Glutamatergic neuron (in vitro differentiated cells): ENCODE results near the gene BAIAP2L2. TPM values are rescaled to one million over a fixed set of nuclear protein-coding genes. Genes with fewer than 3 reads are reported as not detected.
A peak's percentile ranks its signal among the peaks of the same experiment; 100 is the strongest.
"Not testable (repeated sequence)": the region's sequence is repeated elsewhere in the genome, so short reads cannot be mapped to it uniquely, and the experiment has no call there.

Source experiments
- DNase-seq: peaks from one replicate; pipeline ENCODE4 v3.0.0; 2022
- H3K27ac Mint-ChIP-seq: one replicate; pipeline ENCODE4 v1.8.0; 2020; ENCODE audit warnings: mild to moderate bottlenecking, mixed read lengths, inconsistent platforms; ENCODE audit not compliant: unreplicated experiment
- H3K27me3 Mint-ChIP-seq: one replicate; pipeline ENCODE4 v1.8.0; 2020; ENCODE audit warnings: mild to moderate bottlenecking, moderate library complexity, mixed read lengths, inconsistent platforms; ENCODE audit not compliant: unreplicated experiment
- H3K36me3 Mint-ChIP-seq: one replicate; pipeline ENCODE4 v1.8.0; 2020; ENCODE audit warnings: mild to moderate bottlenecking, mixed read lengths, inconsistent platforms; ENCODE audit not compliant: unreplicated experiment
- H3K4me1 Mint-ChIP-seq: one replicate; pipeline ENCODE4 v1.8.0; 2020; ENCODE audit warnings: mild to moderate bottlenecking, low read depth, mixed read lengths, inconsistent platforms; ENCODE audit not compliant: unreplicated experiment
- H3K4me3 Mint-ChIP-seq: one replicate; pipeline ENCODE4 v1.8.0; 2020; ENCODE audit warnings: mild to moderate bottlenecking, mixed read lengths, inconsistent platforms; ENCODE audit not compliant: unreplicated experiment
- H3K9me3 Mint-ChIP-seq: one replicate; pipeline ENCODE4 v1.8.0; 2020; ENCODE audit warnings: mild to moderate bottlenecking, moderate library complexity, mixed read lengths, inconsistent platforms; ENCODE audit not compliant: unreplicated experiment
- total RNA-seq: library from RNA; stranded (reverse); fragmentation: NEBNext Ultra II Directional; extraction: Animal tissue kit (Norgen Biotek cat#: 25700); gene quantifications from one replicate; pipeline ENCODE4 v1.2.1, GENCODE V29; 2021; ENCODE audit not compliant: unreplicated experiment
- TF ChIP-seq, protein P1 (sequence below): fragments of 200-600 bp; sonication (generic); IDR thresholded peaks from one replicate; pipeline ENCODE4 v1.5.0; 2021; ENCODE audit not compliant: partially characterized antibody, unreplicated experiment

Gene BAIAP2L2
- total RNA-seq, 1 donor from 2014 or later, result 28.6 TPM

GRCh38 chr22:38118182-38118581, 7.7 kb upstream of the BAIAP2L2 start:
- no peak overlapping the region for H3K27ac Mint-ChIP-seq
- H3K4me3 Mint-ChIP-seq, result no peak overlapping the region
- no peaks in the 10 kb centered on the region for H3K36me3 Mint-ChIP-seq
- peaks cover 4% of the 10 kb centered on the region for H3K9me3 Mint-ChIP-seq
- TF ChIP-seq, protein P1, sequence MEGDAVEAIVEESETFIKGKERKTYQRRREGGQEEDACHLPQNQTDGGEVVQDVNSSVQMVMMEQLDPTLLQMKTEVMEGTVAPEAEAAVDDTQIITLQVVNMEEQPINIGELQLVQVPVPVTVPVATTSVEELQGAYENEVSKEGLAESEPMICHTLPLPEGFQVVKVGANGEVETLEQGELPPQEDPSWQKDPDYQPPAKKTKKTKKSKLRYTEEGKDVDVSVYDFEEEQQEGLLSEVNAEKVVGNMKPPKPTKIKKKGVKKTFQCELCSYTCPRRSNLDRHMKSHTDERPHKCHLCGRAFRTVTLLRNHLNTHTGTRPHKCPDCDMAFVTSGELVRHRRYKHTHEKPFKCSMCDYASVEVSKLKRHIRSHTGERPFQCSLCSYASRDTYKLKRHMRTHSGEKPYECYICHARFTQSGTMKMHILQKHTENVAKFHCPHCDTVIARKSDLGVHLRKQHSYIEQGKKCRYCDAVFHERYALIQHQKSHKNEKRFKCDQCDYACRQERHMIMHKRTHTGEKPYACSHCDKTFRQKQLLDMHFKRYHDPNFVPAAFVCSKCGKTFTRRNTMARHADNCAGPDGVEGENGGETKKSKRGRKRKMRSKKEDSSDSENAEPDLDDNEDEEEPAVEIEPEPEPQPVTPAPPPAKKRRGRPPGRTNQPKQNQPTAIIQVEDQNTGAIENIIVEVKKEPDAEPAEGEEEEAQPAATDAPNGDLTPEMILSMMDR, result no peak
- H3K4me1 Mint-ChIP-seq, result peaks cover 2% of the 10 kb centered on the region
- no peak for DNase-seq
- H3K27me3 Mint-ChIP-seq, result peaks cover 4% of the 10 kb centered on the region

DNA sequence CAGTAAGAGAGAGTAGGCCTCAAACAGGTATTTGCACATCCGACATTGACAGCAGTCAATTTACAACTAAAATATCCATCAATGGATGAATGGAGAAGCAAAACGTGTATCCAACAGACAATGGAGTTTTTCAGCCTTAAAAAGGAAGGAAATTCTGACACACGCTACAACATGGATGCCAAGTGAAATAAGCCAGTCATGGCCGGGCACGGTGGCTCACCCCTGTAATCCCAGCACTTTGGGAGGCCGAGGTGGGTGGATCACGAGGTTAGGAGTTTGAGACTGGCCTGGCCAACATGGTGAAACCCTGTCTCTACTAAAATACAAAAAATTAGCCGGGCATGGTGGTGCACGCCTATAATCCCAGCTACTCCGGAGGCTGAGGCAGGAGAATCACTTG, 7.1 kb upstream of the BAIAP2L2 start:
- H3K27me3 Mint-ChIP-seq, H3K27ac Mint-ChIP-seq, H3K4me1 Mint-ChIP-seq, H3K9me3 Mint-ChIP-seq, DNase-seq, H3K36me3 Mint-ChIP-seq, H3K4me3 Mint-ChIP-seq: not testable (repeated sequence)

- Mint-ChIP-seq H3K36me3 (no peaks in the 10 kb centered on the region), H3K4me1 (peaks cover 5% of the 10 kb centered on the region), H3K9me3 (peaks cover 4% of the 10 kb centered on the region), H3K4me3 (peak overlapping the region; percentile 20), H3K27ac (no peak overlapping the region), H3K27me3 (peaks cover 5% of the 10 kb centered on the region)
- DNase-seq, result no peak
- TF ChIP-seq, protein P1, result no peak
Measured at GRCh38 chr22:38115423-38116205, 5.1 kb upstream of the BAIAP2L2 start.

GRCh38 chr22:38114484-38115398, 4.3 kb upstream of the BAIAP2L2 start:
- Mint-ChIP-seq H3K4me3 (peak overlapping the region; percentile 57), H3K4me1 (peaks cover 5% of the 10 kb centered on the region), H3K27me3 (peaks cover 4% of the 10 kb centered on the region), H3K36me3 (no peaks in the 10 kb centered on the region), H3K27ac (peak overlapping the region; percentile 66), H3K9me3 (peaks cover 5% of the 10 kb centered on the region)
- TF ChIP-seq, protein P1, result peak; percentile 87
- peak; percentile 96 for DNase-seq

GRCh38 chr22:38112381-38112780, 1.9 kb upstream of the BAIAP2L2 start:
- DNase-seq, result no peak
- peaks cover 9% of the 10 kb centered on the region for H3K27me3 Mint-ChIP-seq
- peaks cover 7% of the 10 kb centered on the region for H3K9me3 Mint-ChIP-seq
- no peaks in the 10 kb centered on the region for H3K36me3 Mint-ChIP-seq
- H3K4me3 Mint-ChIP-seq, result no peak overlapping the region
- TF ChIP-seq, protein P1, result no peak
- no peak overlapping the region for H3K27ac Mint-ChIP-seq
- H3K4me1 Mint-ChIP-seq, result peaks cover 8% of the 10 kb centered on the region
